Lower lobe of right lung (tissue), 2 donors: ENCODE measurements around the gene HDAC4. TPM values are rescaled to one million over a fixed set of nuclear protein-coding genes. Genes with fewer than 3 reads are reported as not detected.

Experiments used
- ATAC-seq, 2 donors: fragments of 200-7000 bp; cut with Tn5 transposase; one replicate each; pipeline ENCODE4 v1.9.1; 2020 to 2022; ENCODE audit warnings: mild to moderate bottlenecking in 2 of 2, moderate library complexity in 2 of 2
- DNase-seq: peaks from one replicate; pipeline ENCODE4 v3.0.0-alpha.2; 2020
- H3K27ac ChIP-seq: fragments of 200-600 bp; one replicate; pipeline ENCODE4 v1.8.0; 2022
- H3K27me3 ChIP-seq: fragments of 200-600 bp; one replicate; pipeline ENCODE4 v1.8.0; 2022; ENCODE audit warnings: low read depth
- H3K36me3 ChIP-seq: fragments of 200-600 bp; one replicate; pipeline ENCODE4 v1.8.0; 2022; ENCODE audit warnings: mild to moderate bottlenecking
- H3K4me1 ChIP-seq: fragments of 200-600 bp; one replicate; pipeline ENCODE4 v1.8.0; 2022
- H3K4me3 ChIP-seq: fragments of 200-600 bp; one replicate; pipeline ENCODE4 v1.8.0; 2022; ENCODE audit warnings: mild to moderate bottlenecking
- H3K9me3 ChIP-seq: fragments of 200-600 bp; one replicate; pipeline ENCODE4 v1.8.0; 2022
- intact Hi-C: fragments of 100-400 bp; cut with DNase I; formaldehyde crosslinking; loops from one replicate; pipeline ENCODE4 v1.11.0; 2022
- total RNA-seq: library from RNA; stranded (reverse); fragmentation: NEBNext Ultra II Directional; extraction: Animal tissue kit (Norgen Biotek cat#: 25700); gene quantifications from one replicate; pipeline ENCODE4 v1.2.1, GENCODE V29; 2021
- TF ChIP-seq, protein P1 (sequence below): fragments of 200-600 bp; IDR thresholded peaks from one replicate; pipeline ENCODE4 v1.8.0; 2022; ENCODE audit warnings: antibody characterized with exemption, mild to moderate bottlenecking
- donor health status: DM: no; HTN: yes; CAD: no; lungs with severe emphysema.

The HDAC4 gene
- total RNA-seq, 1 donor from 2014 or later, result 44.9 TPM

DNA sequence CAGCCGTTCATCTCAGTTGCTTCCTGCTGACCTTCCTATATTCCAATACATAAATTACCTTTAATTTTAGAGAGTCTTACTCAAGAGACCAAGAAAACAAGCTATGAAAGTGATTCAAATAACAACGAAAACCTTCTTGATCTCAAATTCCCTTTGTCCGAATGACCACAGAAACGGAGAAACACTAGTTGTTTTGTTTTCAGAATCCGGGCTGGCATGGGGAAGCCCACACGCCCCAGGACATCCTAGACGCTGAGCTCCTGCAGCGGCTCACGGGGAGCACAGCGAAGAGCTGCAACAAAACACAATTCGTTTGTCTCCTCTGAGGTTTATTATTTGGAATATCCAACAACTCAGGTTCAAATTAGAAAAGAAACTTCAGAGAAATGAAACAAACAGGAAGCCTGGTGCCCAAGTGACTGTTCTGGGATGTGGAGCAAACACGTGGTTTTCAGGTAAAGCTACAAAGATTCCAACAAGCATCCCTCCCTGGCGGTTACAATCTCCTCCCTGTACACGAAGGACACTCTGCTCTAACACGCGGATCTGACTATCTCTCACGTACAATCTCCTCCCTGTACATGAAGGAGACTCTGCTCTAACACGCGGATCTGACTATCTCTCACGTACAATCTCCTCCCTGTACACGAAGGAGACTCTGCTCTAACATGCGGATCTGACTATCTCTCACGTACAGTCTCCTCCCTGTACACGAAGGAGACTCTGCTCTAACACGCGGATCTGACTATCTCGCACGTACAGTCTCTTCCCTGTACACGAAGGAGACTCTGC is 315.4 kb downstream of the HDAC4 start:
- H3K4me1 ChIP-seq, result no peaks in the 10 kb centered on the region
- peaks cover 70% of the 10 kb centered on the region for H3K36me3 ChIP-seq
- no peaks in the 10 kb centered on the region for H3K9me3 ChIP-seq
- no peak overlapping the region for H3K27ac ChIP-seq
- TF ChIP-seq, protein P1, sequence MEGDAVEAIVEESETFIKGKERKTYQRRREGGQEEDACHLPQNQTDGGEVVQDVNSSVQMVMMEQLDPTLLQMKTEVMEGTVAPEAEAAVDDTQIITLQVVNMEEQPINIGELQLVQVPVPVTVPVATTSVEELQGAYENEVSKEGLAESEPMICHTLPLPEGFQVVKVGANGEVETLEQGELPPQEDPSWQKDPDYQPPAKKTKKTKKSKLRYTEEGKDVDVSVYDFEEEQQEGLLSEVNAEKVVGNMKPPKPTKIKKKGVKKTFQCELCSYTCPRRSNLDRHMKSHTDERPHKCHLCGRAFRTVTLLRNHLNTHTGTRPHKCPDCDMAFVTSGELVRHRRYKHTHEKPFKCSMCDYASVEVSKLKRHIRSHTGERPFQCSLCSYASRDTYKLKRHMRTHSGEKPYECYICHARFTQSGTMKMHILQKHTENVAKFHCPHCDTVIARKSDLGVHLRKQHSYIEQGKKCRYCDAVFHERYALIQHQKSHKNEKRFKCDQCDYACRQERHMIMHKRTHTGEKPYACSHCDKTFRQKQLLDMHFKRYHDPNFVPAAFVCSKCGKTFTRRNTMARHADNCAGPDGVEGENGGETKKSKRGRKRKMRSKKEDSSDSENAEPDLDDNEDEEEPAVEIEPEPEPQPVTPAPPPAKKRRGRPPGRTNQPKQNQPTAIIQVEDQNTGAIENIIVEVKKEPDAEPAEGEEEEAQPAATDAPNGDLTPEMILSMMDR, result no peak
- intact Hi-C loops, result no loop called here
- ATAC-seq (no peak), DNase-seq (no peak)
- H3K4me3 ChIP-seq, result no peak overlapping the region
- H3K27me3 ChIP-seq, result no peaks in the 10 kb centered on the region

DNA sequence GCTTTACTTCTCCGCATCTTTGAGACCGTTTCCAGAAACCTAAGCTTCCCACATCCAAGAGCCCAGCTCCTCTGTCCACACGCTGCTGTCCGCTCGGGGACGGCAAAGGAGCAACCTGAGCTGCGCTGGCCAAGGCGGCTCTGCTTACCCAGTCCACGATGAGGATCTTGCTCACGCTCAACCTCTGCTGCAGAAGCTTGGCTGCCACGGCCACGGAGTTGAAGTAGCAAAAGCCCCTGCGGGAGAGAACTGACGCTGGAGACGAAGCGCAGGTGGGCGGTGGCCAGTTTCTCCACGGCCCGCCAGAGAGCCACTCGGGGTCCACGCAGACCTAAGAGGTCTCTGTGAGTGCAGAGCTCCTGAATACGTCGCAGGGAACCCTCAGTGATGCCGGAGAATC is 316.8 kb downstream of the HDAC4 start:
- DNase-seq (no peak), ATAC-seq (no peak)
- Histone ChIP-seq H3K9me3 (no peaks in the 10 kb centered on the region), H3K27me3 (no peaks in the 10 kb centered on the region), H3K36me3 (peaks cover 70% of the 10 kb centered on the region), H3K4me1 (no peaks in the 10 kb centered on the region), H3K4me3 (no peak overlapping the region), H3K27ac (no peak overlapping the region)
- TF ChIP-seq, protein P1, result no peak
- intact Hi-C loops, result no loop called here

DNA sequence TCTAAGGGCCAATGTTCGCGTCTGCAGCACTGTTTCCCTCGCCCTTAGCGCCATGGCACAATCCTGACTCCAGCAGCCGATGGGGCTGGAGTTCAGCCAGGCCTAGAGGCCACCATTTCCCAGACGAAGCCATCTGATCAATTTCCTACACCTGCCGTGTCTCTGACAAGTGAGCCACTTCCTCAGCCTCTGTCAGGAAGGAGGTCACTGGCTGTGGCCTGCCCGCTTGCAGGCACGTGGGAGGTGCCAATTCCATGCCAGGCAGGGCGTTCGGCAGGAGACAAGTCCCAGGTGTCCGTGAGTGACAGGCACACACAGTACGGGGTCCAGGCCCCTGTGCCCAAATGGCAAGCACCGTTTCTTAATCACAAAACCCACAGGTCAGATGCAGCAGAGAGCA is 318.4 kb downstream of the HDAC4 start:
- Histone ChIP-seq H3K4me1 (no peaks in the 10 kb centered on the region), H3K27me3 (no peaks in the 10 kb centered on the region), H3K4me3 (no peak overlapping the region), H3K27ac (no peak overlapping the region), H3K36me3 (peaks cover 68% of the 10 kb centered on the region), H3K9me3 (no peaks in the 10 kb centered on the region)
- ATAC-seq (no peak), DNase-seq (no peak)
- TF ChIP-seq, protein P1, result no peak
- intact Hi-C loops, result no loop called here

DNA sequence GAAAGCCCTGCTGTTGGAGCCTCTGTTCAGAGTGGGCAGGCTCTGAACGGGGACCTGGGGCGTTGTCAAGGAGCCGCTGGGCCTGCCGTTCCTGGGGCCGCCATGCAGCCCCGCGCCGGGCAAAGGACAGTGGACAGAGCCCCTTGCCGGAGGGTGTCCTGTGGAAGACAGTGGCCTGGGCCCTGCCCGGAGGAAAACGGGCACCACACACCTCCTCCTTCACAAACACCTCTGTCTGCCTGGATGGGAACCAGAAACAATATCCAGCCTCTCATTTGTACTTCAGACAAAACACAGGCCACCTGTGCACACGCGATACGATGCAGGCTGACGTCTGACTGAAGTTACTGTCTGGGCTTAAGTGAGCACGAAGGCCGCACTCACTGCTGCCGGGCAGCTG is 319.2 kb downstream of the HDAC4 start:
- H3K9me3 ChIP-seq, result no peaks in the 10 kb centered on the region
- no peaks in the 10 kb centered on the region for H3K27me3 ChIP-seq
- intact Hi-C loops, result no loop called here
- no peak overlapping the region for H3K4me3 ChIP-seq
- no peaks in the 10 kb centered on the region for H3K4me1 ChIP-seq
- no peak overlapping the region for H3K27ac ChIP-seq
- TF ChIP-seq, protein P1, result no peak
- H3K36me3 ChIP-seq, result peaks cover 72% of the 10 kb centered on the region
- ATAC-seq (no peak), DNase-seq (no peak)

DNA sequence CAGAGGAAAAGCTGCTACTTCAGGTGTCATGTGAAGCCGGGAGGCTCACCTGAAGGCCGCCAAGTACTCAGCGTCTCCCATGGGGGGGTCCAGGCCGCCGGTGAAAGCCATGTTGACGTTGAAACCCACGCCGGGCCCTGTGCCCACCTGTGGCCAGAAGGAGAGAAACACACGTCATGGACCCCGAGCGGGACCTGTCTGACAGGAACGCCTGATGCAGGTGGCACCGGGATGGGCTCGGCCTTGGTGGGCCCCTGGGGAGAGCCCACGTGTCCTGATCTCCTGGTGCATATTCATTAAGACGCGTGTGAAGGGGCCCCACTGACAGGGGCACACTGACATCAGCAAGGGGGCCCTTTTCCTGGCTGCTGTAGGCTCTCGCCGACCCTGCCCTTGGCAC is 319.8 kb downstream of the HDAC4 start:
- Histone ChIP-seq H3K4me1 (no peaks in the 10 kb centered on the region), H3K4me3 (no peak overlapping the region), H3K27me3 (no peaks in the 10 kb centered on the region), H3K9me3 (no peaks in the 10 kb centered on the region), H3K36me3 (peaks cover 78% of the 10 kb centered on the region), H3K27ac (no peak overlapping the region)
- ATAC-seq (no peak), DNase-seq (no peak)
- intact Hi-C loops, result no loop called here
- TF ChIP-seq, protein P1, result no peak
